ENCODE results near the gene GRIFIN. TPM values are rescaled to one million over a fixed set of nuclear protein-coding genes. Genes with fewer than 3 reads are reported as not detected.

Gene GRIFIN
- polyA plus RNA-seq, 1 of the 3 experiments (the other 2 are of a cell fraction) = not detected

DNA sequence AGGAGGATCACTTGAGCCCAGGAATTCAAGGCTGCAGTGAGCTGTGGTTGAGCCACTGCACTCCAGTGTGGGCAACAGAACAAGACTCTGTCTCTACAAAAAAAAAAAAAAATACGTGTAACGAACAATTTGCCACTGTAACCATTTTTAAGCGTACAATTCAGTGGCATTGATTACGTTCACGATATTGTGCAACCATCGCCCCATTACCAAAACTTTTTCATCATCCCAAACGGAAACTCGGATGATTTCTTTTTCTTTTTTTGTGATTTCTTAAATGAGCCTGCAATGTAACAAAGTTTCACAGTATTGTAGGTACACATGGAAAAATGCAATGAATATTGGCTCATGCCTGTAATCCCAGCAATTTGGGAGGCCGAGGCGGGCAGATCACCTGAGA lies 9.5 kb downstream of the GRIFIN start:
- no peak for DNase-seq
- Histone ChIP-seq H3K79me2 (ENCODE audit: insufficient read depth) (no peaks in the 10 kb centered on the region), H3K9me3 (no peaks in the 10 kb centered on the region), H2AFZ (ENCODE audit: low read depth) (no peak overlapping the region), H3F3A (replicated peaks; ENCODE audit: insufficient read depth) (peaks cover 7% of the 10 kb centered on the region), H3K4me2 (no peak overlapping the region), H4K20me1 (ENCODE audit: insufficient read depth) (no peaks in the 10 kb centered on the region), H3K4me1 (ENCODE audit: control insufficient read depth in 1 of 2, insufficient read depth in 2 of 2, low read depth in 1 of 2, low read length in 1 of 2) (0 out of 4 replicates have a peak, but pooled peaks cover 0 to 5% of the 10 kb centered on the region in 2 experiments), H3K36me3 (replicated peaks in 1 of 2; ENCODE audit: control insufficient read depth in 1 of 2, insufficient read depth in 2 of 2, low read length in 1 of 2) (no peaks in the 10 kb centered on the region), H3K27me3 (ENCODE audit: insufficient read depth) (no peaks in the 10 kb centered on the region), H3K27ac (ENCODE audit: low read depth in 2 of 2, low read length in 1 of 2) (no peak overlapping the region), H3K9ac (no peak overlapping the region), H3K9me2 (no peaks in the 10 kb centered on the region), H3K4me3 (ENCODE audit: low read depth in 2 of 2, low read length in 1 of 2) (no peak overlapping the region)
- no peak for TF ChIP-seq EZH2phosphoT487 (IDR thresholded peaks at IDR 0.05; ENCODE audit: borderline replicate concordance, low read depth)
- TF ChIP-seq, protein P1, sequence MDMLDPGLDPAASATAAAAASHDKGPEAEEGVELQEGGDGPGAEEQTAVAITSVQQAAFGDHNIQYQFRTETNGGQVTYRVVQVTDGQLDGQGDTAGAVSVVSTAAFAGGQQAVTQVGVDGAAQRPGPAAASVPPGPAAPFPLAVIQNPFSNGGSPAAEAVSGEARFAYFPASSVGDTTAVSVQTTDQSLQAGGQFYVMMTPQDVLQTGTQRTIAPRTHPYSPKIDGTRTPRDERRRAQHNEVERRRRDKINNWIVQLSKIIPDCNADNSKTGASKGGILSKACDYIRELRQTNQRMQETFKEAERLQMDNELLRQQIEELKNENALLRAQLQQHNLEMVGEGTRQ (IDR thresholded peaks at IDR 0.05; ENCODE audit: borderline replicate concordance, low read depth, low read length) = no peak
- TF ChIP-seq TEAD4 (IDR thresholded peaks at IDR 0.05; ENCODE audit: borderline replicate concordance, insufficient read depth) = no peak
- no peak for TF ChIP-seq ELF1 (IDR thresholded peaks at IDR 0.05)
- no peak for TF ChIP-seq EP300 (IDR thresholded peaks at IDR 0.05; ENCODE audit: borderline replicate concordance in 1 of 2, low read depth in 1 of 2, low read length in 1 of 2)
- TF ChIP-seq, protein P2, sequence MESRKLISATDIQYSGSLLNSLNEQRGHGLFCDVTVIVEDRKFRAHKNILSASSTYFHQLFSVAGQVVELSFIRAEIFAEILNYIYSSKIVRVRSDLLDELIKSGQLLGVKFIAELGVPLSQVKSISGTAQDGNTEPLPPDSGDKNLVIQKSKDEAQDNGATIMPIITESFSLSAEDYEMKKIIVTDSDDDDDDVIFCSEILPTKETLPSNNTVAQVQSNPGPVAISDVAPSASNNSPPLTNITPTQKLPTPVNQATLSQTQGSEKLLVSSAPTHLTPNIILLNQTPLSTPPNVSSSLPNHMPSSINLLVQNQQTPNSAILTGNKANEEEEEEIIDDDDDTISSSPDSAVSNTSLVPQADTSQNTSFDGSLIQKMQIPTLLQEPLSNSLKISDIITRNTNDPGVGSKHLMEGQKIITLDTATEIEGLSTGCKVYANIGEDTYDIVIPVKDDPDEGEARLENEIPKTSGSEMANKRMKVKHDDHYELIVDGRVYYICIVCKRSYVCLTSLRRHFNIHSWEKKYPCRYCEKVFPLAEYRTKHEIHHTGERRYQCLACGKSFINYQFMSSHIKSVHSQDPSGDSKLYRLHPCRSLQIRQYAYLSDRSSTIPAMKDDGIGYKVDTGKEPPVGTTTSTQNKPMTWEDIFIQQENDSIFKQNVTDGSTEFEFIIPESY (IDR thresholded peaks at IDR 0.05; ENCODE audit: borderline replicate concordance, low read depth) = no peak
- TF ChIP-seq, protein P3, sequence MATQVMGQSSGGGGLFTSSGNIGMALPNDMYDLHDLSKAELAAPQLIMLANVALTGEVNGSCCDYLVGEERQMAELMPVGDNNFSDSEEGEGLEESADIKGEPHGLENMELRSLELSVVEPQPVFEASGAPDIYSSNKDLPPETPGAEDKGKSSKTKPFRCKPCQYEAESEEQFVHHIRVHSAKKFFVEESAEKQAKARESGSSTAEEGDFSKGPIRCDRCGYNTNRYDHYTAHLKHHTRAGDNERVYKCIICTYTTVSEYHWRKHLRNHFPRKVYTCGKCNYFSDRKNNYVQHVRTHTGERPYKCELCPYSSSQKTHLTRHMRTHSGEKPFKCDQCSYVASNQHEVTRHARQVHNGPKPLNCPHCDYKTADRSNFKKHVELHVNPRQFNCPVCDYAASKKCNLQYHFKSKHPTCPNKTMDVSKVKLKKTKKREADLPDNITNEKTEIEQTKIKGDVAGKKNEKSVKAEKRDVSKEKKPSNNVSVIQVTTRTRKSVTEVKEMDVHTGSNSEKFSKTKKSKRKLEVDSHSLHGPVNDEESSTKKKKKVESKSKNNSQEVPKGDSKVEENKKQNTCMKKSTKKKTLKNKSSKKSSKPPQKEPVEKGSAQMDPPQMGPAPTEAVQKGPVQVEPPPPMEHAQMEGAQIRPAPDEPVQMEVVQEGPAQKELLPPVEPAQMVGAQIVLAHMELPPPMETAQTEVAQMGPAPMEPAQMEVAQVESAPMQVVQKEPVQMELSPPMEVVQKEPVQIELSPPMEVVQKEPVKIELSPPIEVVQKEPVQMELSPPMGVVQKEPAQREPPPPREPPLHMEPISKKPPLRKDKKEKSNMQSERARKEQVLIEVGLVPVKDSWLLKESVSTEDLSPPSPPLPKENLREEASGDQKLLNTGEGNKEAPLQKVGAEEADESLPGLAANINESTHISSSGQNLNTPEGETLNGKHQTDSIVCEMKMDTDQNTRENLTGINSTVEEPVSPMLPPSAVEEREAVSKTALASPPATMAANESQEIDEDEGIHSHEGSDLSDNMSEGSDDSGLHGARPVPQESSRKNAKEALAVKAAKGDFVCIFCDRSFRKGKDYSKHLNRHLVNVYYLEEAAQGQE (IDR thresholded peaks at IDR 0.05; ENCODE audit: low read depth, low read length) = no peak
- TF ChIP-seq, protein P4, sequence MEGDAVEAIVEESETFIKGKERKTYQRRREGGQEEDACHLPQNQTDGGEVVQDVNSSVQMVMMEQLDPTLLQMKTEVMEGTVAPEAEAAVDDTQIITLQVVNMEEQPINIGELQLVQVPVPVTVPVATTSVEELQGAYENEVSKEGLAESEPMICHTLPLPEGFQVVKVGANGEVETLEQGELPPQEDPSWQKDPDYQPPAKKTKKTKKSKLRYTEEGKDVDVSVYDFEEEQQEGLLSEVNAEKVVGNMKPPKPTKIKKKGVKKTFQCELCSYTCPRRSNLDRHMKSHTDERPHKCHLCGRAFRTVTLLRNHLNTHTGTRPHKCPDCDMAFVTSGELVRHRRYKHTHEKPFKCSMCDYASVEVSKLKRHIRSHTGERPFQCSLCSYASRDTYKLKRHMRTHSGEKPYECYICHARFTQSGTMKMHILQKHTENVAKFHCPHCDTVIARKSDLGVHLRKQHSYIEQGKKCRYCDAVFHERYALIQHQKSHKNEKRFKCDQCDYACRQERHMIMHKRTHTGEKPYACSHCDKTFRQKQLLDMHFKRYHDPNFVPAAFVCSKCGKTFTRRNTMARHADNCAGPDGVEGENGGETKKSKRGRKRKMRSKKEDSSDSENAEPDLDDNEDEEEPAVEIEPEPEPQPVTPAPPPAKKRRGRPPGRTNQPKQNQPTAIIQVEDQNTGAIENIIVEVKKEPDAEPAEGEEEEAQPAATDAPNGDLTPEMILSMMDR (IDR thresholded peaks at IDR 0.05) = no peak
- no peak for TF ChIP-seq MEF2A (IDR thresholded peaks at IDR 0.05; ENCODE audit: borderline replicate concordance, low read depth)
- TF ChIP-seq FOXJ3 (CRISPR knock-in tag; IDR thresholded peaks at IDR 0.05) = no peak
- no peak for TF ChIP-seq SIN3A (IDR thresholded peaks at IDR 0.05; ENCODE audit: borderline replicate concordance, low read depth, low read length)
- no peak for TF ChIP-seq TCF12 (IDR thresholded peaks at IDR 0.05)
- TF ChIP-seq RAD21 (IDR thresholded peaks at IDR 0.05; ENCODE audit: low read length) = no peak
- no peak for TF ChIP-seq FOXM1 (IDR thresholded peaks at IDR 0.05; ENCODE audit: low read depth)
- no peak for TF ChIP-seq CHD2 (IDR thresholded peaks at IDR 0.05; ENCODE audit: low read length, partially characterized antibody)
- no peak for TF ChIP-seq RFX5 (IDR thresholded peaks at IDR 0.05; ENCODE audit: low read length)
- no peak for TF ChIP-seq GATA2 (CRISPR knock-in tag; IDR thresholded peaks at IDR 0.05)
- ChIA-PET POLR2A (no interaction called here), CTCF (interaction anchor here (0.6 to 13.9 kb wide), 5 partner anchors 12 to 204 kb away, joined by 3 to 270 read pairs (median 10); no protein-coding TSS in a partner anchor)
- 82% methylated on average over 10 of the region's 10 CpGs for WGBS (ENCODE audit: low lambda C conversion rate)

Data from SK-N-SH (cell line).